Right forelimb (tissue), 1 donor: Measurements from ENCODE around the gene RGS11.

Experiments used
- DNase-seq: peaks from one replicate; pipeline ENCODE4 v3.0.0-alpha.2; 2018

RGS11 gene

DNA sequence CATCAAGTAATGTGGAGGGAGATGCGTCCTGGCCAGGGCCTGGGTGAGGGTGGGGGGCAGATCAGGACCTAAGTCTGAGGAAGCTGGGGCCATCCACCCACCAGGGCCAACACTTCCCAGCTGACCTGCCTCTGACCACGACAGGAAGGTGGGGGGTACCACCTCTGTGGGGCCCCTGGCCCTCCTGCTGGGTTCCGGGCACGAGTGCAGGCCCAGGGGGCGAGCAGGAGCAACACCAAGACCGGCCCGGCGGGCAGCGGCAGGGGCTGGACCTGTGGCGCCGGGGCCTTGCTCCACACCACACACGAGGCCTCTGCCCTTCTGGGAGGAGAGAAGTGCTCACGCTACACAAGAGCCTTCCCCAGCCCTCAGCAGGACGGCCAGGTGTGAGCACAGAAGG lies 20.5 kb upstream of the RGS11 start:
- DNase-seq, result no peak

GRCh38 chr16:293043-293775 lies 17.5 kb upstream of the RGS11 start:
- no peak for DNase-seq

DNA sequence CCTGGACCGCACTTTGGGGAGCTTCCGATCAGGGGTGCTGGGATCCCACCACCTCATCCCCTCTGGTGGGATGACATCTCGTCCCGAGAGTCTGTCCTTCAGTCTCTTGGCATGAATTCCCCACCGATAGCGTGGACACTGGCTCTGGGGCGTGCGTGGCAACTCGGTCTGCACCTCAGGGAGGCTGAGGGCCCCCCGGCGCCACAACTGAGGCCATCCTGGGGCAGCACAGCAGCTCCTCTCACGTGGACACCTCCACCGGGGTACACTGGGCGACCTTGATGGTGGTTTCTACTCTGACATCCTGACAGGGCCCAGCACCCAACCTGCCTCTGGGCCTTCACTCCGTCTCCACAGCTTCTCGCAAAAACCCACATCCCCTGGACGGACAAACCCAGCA lies 15.8 kb upstream of the RGS11 start:
- no peak for DNase-seq

DNA sequence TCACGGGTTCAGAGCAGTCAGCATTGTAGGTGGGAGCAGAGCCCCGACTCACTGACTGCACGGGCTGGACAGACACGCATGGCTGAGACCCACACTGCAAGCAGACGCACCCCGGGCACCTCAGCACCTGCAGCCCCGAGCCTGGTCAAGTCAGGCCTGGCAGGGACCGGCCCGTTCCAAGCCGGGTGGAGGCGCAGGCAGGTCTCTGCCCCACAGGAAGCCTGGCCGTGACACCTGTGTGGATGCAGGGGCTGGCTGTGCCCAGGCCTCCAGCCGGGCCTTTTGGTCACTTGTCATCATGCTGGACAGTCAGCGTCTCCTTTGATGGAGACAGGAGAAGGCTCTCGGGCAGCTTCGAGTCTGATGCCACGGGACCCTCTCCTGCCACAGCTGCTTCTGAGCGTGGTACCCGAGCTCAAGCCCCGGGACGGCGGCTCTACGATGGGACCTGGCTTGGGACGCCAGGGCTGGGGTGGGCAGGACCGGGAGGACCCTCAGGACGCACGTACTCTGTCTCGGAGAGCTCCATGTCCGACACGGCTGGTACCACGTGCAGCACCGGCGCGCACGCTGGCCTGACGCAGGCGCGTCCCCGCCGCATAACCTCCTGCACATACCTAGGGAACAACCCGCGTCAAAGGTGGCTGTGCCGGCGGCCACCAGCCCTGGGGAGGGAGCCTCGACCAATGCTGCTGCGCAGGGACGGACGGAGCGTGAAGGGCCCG lies 15.1 kb upstream of the RGS11 start:
- no peak for DNase-seq

GRCh38 chr16:290015-290680 lies 14.4 kb upstream of the RGS11 start:
- no peak for DNase-seq

DNA sequence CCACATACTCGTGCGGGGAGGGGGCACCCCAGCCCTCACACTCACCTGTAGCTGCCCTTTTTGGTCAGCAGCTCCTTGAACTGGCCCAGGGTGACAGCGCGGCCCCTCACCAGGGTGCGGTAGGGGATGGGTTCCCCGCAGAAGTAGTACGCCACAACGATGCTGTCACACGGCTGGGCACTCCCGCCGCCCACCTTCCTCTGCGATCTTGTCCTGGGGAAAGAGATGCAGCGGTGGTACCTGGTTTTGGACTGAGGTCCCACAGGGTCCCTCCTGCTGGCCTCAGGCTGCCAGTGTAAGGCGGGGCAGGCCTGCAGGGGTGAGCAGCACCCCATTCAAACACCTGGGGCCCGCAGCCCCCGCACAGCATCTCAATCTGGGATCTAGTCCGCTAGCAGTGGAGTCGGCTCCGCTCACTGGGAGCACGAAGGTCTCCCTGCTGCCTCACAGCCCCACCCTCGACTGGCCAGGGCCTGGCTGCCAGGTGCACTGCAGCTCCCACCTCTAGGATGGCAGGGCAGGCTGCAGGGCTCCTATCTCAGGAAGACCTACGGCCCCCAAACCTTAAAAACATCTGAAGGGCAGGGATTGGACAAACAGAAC lies 13.8 kb upstream of the RGS11 start:
- DNase-seq, result no peak

- DNase-seq, result no peak
Observed at GRCh38 chr16:287981-288920, 12.5 kb upstream of the RGS11 start.

- DNase-seq, result no peak
Observed at GRCh38 chr16:287298-287811, 11.6 kb upstream of the RGS11 start.

GRCh38 chr16:286491-287297 lies 10.9 kb upstream of the RGS11 start:
- DNase-seq, result no peak

DNA sequence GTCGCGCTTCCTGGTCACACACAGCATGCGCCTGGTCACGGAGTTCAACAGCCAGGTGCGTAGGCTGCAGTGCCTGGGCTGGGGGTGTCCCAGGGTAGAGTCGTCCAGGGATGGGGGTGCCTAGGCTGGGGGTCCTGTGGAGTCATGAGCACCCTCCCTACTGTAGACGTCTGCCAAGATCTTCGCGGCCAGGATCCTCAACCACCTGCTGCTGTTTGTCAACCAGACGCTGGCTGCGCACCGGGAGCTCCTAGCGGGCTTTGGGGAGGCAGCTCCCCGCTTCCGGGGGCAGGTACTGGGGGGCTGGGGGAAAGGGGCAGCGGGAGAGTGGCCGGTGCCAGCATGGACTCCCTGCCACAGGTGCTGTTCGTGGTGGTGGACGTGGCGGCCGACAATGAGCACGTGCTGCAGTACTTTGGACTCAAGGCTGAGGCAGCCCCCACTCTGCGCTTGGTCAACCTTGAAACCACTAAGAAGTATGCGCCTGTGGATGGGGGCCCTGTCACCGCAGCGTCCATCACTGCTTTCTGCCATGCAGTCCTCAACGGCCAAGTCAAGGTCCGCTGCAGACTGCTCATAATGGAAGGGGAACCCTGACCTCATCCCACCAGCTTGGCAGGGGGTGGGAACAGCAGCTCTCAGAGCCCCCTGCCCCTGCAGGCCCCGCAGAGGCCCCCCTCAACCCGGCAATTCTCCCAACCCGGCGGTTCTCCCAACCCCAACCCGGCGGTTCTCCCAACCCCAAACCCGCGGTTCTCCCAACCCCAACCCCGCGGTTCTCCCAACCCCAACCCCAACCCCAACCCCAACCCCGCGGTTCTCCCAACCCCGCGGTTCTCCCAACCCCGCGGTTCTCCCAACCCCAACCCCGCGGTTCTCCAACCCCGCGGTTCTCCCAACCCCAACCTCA lies 9.7 kb upstream of the RGS11 start:
- DNase-seq, result no peak

DNA sequence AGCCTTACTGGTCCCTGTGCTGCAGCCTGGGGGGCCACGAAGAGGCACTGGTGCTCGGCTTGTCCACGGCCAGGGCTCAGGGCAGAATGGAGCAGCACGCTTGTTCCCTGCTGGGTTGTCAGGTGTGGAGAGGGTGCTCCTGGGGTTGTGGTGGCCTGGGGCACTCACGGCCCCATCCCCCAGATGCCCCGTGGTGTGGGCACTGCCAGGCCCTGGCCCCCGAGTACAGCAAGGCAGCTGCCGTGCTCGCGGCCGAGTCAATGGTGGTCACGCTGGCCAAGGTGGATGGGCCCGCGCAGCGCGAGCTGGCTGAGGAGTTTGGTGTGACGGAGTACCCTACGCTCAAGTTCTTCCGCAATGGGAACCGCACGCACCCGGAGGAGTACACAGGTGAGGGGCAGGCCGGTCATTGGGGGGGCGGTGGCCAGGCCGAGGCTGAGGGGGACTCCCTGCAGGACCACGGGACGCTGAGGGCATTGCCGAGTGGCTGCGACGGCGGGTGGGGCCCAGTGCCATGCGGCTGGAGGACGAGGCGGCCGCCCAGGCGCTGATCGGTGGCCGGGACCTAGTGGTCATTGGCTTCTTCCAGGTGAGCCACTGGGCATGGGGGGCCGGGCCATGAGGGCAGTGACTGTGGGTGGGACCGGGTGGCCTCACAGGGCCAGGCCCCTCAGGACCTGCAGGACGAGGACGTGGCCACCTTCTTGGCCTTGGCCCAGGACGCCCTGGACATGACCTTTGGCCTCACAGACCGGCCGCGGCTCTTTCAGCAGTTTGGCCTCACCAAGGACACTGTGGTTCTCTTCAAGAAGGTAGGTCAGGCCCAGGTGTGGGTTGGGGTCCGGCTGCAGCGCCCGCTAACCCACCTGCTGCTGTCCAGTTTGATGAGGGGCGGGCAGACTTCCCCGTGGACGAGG lies 8.7 kb upstream of the RGS11 start:
- DNase-seq, result no peak

DNA sequence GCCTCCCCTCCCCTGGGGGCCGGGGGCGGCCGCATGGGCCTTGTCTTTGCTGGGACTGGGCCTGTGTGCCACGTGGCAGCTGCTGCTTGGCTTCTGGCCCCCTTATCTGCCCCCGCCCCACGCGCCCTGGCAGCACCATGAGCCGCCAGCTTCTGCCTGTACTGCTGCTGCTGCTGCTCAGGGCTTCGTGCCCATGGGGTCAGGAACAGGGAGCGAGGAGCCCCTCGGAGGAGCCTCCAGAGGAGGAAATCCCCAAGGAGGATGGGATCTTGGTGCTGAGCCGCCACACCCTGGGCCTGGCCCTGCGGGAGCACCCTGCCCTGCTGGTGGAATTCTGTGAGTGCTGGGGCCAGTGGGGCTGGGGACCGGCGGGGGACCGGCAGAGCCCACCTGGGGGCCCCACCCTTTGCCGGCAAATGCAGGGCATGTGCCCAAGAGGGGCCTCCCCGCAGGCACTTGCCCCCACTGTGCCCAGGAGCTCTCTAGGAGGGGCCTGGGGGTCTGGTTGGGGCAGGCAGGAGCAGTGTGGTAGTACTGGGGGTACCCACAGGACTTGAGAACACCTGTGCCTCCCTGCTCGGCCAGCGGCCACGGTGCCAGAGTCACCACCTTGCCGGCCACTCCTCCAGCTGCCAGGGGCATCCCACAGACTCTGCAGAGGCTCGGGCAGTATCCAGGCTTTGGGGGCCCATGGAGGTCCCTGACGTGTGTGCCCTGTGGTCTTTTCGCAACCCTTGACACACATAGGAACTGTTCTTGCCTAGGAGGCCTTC lies 7.5 kb upstream of the RGS11 start, which contains the start of gene PDIA2:
Gene PDIA2 (plus strand): TSS at position 132 of the 773 bp plus-strand sequence. CDS start 6 bp downstream, at position 138.
- DNase-seq, result no peak

DNA sequence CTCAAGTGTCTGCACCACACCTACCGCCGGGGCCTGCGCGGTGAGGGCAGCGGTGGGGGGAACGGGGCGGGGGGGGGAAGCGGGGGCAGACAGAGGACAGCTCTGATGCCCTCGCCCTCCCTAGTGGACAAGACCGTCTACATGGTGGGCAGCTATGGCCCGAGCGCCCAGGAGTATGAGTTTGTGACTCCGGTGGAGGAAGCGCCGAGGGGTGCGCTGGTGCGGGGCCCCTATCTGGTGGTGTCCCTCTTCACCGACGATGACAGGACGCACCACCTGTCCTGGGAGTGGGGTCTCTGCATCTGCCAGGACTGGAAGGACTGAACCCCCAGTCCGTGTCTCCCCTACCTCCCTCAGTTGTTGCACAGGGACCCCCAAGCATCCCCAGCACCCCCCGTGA lies 6.7 kb upstream of the RGS11 start:
- DNase-seq, result no peak

GRCh38 chr16:281660-282255 lies 6.0 kb upstream of the RGS11 start:
- DNase-seq, result no peak

- no peak for DNase-seq
Observed at GRCh38 chr16:280991-281659, 5.4 kb upstream of the RGS11 start.

- DNase-seq, result no peak
Observed at GRCh38 chr16:280552-280951, 4.8 kb upstream of the RGS11 start, which contains the start of gene ARHGDIG. Gene ARHGDIG (plus strand): TSS chr16:280591. CDS start chr16:280681, 90 bp downstream.

DNA sequence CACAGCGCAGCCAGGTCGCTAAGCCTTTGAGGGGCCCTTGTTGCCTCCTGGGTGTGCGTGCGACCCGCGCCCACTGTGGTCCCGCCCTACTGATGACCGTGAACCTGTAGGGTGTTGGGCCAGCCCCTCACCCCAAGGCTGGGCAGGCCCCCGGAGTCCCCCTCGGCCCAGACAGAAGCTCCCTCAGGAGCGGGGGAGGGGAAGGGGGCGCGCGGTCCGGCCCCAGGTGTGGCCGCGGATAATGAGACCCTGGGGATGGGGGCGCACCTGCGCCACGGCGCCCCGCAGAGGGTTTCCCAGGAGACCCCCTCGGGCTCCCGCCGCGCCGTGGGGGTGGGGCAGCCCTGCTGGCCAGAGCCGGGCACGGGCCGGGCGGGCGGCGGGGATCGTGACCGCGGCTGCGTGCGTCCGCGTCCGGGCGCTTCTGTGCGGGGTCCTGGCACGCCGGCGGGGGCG lies 4.3 kb upstream of the RGS11 start:
- DNase-seq, result no peak
